Fibroblast of skin of left quadriceps (primary cell): ENCODE results near the gene CHAT.

ENCODE experiments used
- DNase-seq, 2 experiments: peaks; one replicate each; pipeline ENCODE4 v3.0.0-alpha.2; 2013; ENCODE audit warnings: low read depth in 2 of 2

CHAT gene

GRCh38 chr10:49597426-49598163, 16.2 kb upstream of the CHAT start:
- no peak for DNase-seq

GRCh38 chr10:49598164-49598856, 15.5 kb upstream of the CHAT start:
- DNase-seq: no peak

- no peak for DNase-seq
Observed at GRCh38 chr10:49598986-49599385, 14.9 kb upstream of the CHAT start.

- DNase-seq: no peak
Observed at GRCh38 chr10:49599546-49599945, 14.3 kb upstream of the CHAT start.

- DNase-seq: no peak
Observed at GRCh38 chr10:49600046-49600445, 13.8 kb upstream of the CHAT start.

- DNase-seq: no peak
Observed at GRCh38 chr10:49600781-49601400, 12.9 kb upstream of the CHAT start.

- no peak for DNase-seq
Observed at GRCh38 chr10:49601857-49602256, 12.0 kb upstream of the CHAT start.

- no peak for DNase-seq
Observed at GRCh38 chr10:49602380-49603023, 11.3 kb upstream of the CHAT start.

GRCh38 chr10:49605216-49605938, 8.5 kb upstream of the CHAT start:
- no peak for DNase-seq

GRCh38 chr10:49605939-49606509, 7.8 kb upstream of the CHAT start:
- DNase-seq: no peak

GRCh38 chr10:49606981-49607535, 6.8 kb upstream of the CHAT start:
- peak; percentile 20 to 28 for DNase-seq

GRCh38 chr10:49608166-49609005, 5.5 kb upstream of the CHAT start:
- no peak for DNase-seq

GRCh38 chr10:49609006-49609282, 4.9 kb upstream of the CHAT start:
- no peak for DNase-seq

- no peak for DNase-seq
Observed at GRCh38 chr10:49609283-49610113, 4.3 kb upstream of the CHAT start.

- DNase-seq: no peak
Observed at GRCh38 chr10:49610114-49610457, 3.8 kb upstream of the CHAT start, which contains the start of gene SLC18A3. TSS of gene SLC18A3 (plus strand) at chr10:49610310. CDS start at chr10:49610741, 431 bp downstream.

- DNase-seq: no peak
Observed at GRCh38 chr10:49610458-49611165, 3.2 kb upstream of the CHAT start.

- DNase-seq: no peak
Observed at GRCh38 chr10:49611166-49611815, 2.5 kb upstream of the CHAT start.

- no peak for DNase-seq
Observed at GRCh38 chr10:49611816-49612512, 1.9 kb upstream of the CHAT start.
